Liver (tissue), 9 donors: ENCODE measurements around the gene C14orf119. TPM values are rescaled to one million over a fixed set of nuclear protein-coding genes. Genes with fewer than 3 reads are reported as not detected.

Experiments
- DNase-seq: peaks from one replicate; pipeline ENCODE4 v3.0.0-alpha.2; 2017; ENCODE audit warnings: low spot score
- H3K27ac ChIP-seq, 2 donors: one replicate each; pipeline ENCODE4 v1.7.0; 2013; ENCODE audit warnings: inconsistent platforms in 2 of 2, low read length in 2 of 2, control low read depth in 1 of 2, low read depth in 1 of 2, mild to moderate bottlenecking in 1 of 2
- H3K27me3 ChIP-seq, 4 donors: one replicate each; pipeline versions ENCODE4 v1.6.1 to v1.7.0; 2013; ENCODE audit warnings: low read length in 3 of 4, inconsistent platforms in 1 of 4, mild to moderate bottlenecking in 1 of 4, moderate library complexity in 1 of 4; ENCODE audit not compliant: control insufficient read depth in 4 of 4, insufficient read depth in 4 of 4
- H3K36me3 ChIP-seq, 4 donors: one replicate each; pipeline versions ENCODE4 v1.6.1 to v1.7.0; 2013; ENCODE audit warnings: low read length in 3 of 4, mild to moderate bottlenecking in 3 of 4, low read depth in 1 of 4, moderate library complexity in 1 of 4; ENCODE audit not compliant: control insufficient read depth in 4 of 4, insufficient read depth in 3 of 4
- H3K4me1 ChIP-seq, 4 donors: one replicate each; pipeline versions ENCODE4 v1.6.1 to v1.7.0; 2013; ENCODE audit warnings: low read length in 3 of 4, mild to moderate bottlenecking in 3 of 4, moderate library complexity in 1 of 4; ENCODE audit not compliant: control insufficient read depth in 4 of 4, insufficient read depth in 4 of 4
- H3K4me3 ChIP-seq, 3 donors: one replicate each; pipeline versions ENCODE4 v1.6.1 to v1.7.0; 2013; ENCODE audit warnings: low read length in 3 of 3, control low read depth in 1 of 3, low read depth in 1 of 3, mild to moderate bottlenecking in 1 of 3
- H3K9ac ChIP-seq, 2 donors: one replicate each; pipeline ENCODE4 v1.7.0; 2013; ENCODE audit warnings: low read length in 2 of 2, mild to moderate bottlenecking in 2 of 2, moderate library complexity in 2 of 2, control low read depth in 1 of 2, low read depth in 1 of 2
- H3K9me3 ChIP-seq, 4 donors: one replicate each; pipeline versions ENCODE4 v1.6.1 to v1.7.0; 2013; ENCODE audit warnings: low read length in 3 of 4; ENCODE audit not compliant: control insufficient read depth in 4 of 4
- EGR1 ChIP-seq, 2 donors: IDR thresholded peaks; 2 replicates each; pipeline ENCODE4 v1.6.1; 2016 to 2018; ENCODE audit warnings: antibody characterized with exemption in 2 of 2, low read depth in 2 of 2
- FOXA1 ChIP-seq: IDR thresholded peaks from 2 replicates; pipeline ENCODE4 v1.6.1; 2016; ENCODE audit warnings: antibody characterized with exemption
- FOXA2 ChIP-seq: IDR thresholded peaks from 2 replicates; pipeline ENCODE4 v1.6.1; 2016; ENCODE audit warnings: antibody characterized with exemption
- GABPA ChIP-seq, 2 donors: IDR thresholded peaks in 1 of 2; conservative IDR thresholded peaks in 1 of 2; 2 replicates each; pipeline ENCODE4 v1.6.1; 2016; ENCODE audit warnings: antibody characterized with exemption in 2 of 2, mild to moderate bottlenecking in 1 of 2, moderate library complexity in 1 of 2
- HNF4A ChIP-seq, 2 donors: conservative IDR thresholded peaks; 2 replicates each; pipeline ENCODE4 v1.6.1; 2016; ENCODE audit warnings: antibody characterized with exemption in 2 of 2, mild to moderate bottlenecking in 2 of 2
- HNF4G ChIP-seq: IDR thresholded peaks from 2 replicates; pipeline ENCODE4 v1.6.1; 2016; ENCODE audit warnings: antibody characterized with exemption
- JUND ChIP-seq, 2 donors: IDR thresholded peaks; 2 replicates each; pipeline ENCODE4 v1.6.1; 2016; ENCODE audit warnings: antibody characterized with exemption in 2 of 2
- NR2F2 ChIP-seq: IDR thresholded peaks from 2 replicates; pipeline ENCODE4 v1.6.1; 2016; ENCODE audit warnings: antibody characterized with exemption
- RAD21 ChIP-seq, 2 donors: IDR thresholded peaks; 2 replicates each; pipeline ENCODE4 v1.6.1; 2016; ENCODE audit warnings: antibody characterized with exemption in 2 of 2, mild to moderate bottlenecking in 2 of 2
- RXRA ChIP-seq, 2 donors: IDR thresholded peaks; 2 replicates each; pipeline ENCODE4 v1.6.1; 2017 to 2018; ENCODE audit warnings: antibody characterized with exemption in 2 of 2, mild to moderate bottlenecking in 1 of 2
- SP1 ChIP-seq: IDR thresholded peaks from 2 replicates; pipeline ENCODE4 v1.6.1; 2018; ENCODE audit warnings: antibody characterized with exemption, mild to moderate bottlenecking
- TAF1 ChIP-seq: conservative IDR thresholded peaks from 2 replicates; pipeline ENCODE4 v1.6.1; 2016; ENCODE audit warnings: antibody characterized with exemption, mild to moderate bottlenecking
- YY1 ChIP-seq: IDR thresholded peaks from 2 replicates; pipeline ENCODE4 v1.6.1; 2016; ENCODE audit warnings: antibody characterized with exemption, mild to moderate bottlenecking
- WGBS: extraction: QIAGEN DNeasy Blood & Tissue Kit; methylation state at CpG from one replicate; pipeline ENCODE4 v1.1.7; 2013; 5-methylcytosine and 5-hydroxymethylcytosine counted together
- polyA plus RNA-seq, 2 donors: library from polyadenylated mRNA; stranded (reverse) in 1 of 2; unstranded in 1 of 2; fragments of 200-250 nt in 1 of 2; fragments of >200 nt in 1 of 2; fragmentation: Nextera tagmentation in 1 of 2; extraction: Ambion mirVana in 1 of 2; gene quantifications; one replicate each; pipeline versions ENCODE4 v1.2.1 to v1.2.3, GENCODE V29; 2013 to 2015
- total RNA-seq, 2 donors: library from RNA; depleted of rRNA; stranded (reverse); fragments of >200 nt; gene quantifications; one replicate each; pipeline ENCODE4 v1.2.3, GENCODE V29; 2014
- TF ChIP-seq, protein P1 (sequence below): IDR thresholded peaks from 2 replicates; pipeline ENCODE4 v1.6.1; 2016; ENCODE audit warnings: antibody characterized with exemption
- TF ChIP-seq, protein P2 (sequence below): IDR thresholded peaks from 2 replicates; pipeline ENCODE4 v1.6.1; 2016; ENCODE audit warnings: antibody characterized with exemption
- TF ChIP-seq, protein P3 (sequence below): IDR thresholded peaks from 2 replicates; pipeline ENCODE4 v1.6.1; 2016; ENCODE audit warnings: antibody characterized with exemption
- TF ChIP-seq, protein P4 (sequence below): fragments of 150-350 bp; IDR thresholded peaks from 2 replicates; pipeline ENCODE4 v1.5.1; 2017; ENCODE audit warnings: improper control_type of control experiment, low read depth, low read length; ENCODE audit not compliant: missing input control
- TF ChIP-seq, protein P5 (sequence below): IDR thresholded peaks from 2 replicates; pipeline ENCODE4 v1.6.1; 2016; ENCODE audit warnings: antibody characterized with exemption, mild to moderate bottlenecking
- donor health status: healthy.
- donor health status: healthy.
- donor health status: healthy.
- donor health status: healthy.
- donor health status: healthy.

The C14orf119 gene
- total and polyA plus RNA-seq, 4 donors = 9.0 to 27.1 (median 17.7) TPM

DNA sequence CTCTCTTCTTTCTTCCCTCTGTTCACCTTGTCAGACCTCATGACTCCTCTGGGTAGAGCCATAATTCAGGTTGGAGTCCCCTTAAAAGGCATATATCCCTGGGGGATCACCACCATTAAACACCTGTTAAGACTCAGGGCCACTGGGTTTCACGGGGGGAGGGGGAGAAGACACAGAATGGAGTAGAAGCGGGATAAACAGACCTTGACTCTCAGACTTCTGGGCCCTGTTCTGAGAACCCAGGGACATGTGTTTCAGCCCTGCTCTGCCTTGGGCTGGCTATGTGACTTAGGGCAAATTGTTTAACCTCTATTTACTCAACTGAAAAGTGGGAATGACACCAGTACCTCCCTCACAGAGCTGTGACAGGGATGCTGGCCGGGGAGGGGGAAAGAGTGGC is 42.6 kb upstream of the C14orf119 start:
- DNase-seq = no peak
- Histone ChIP-seq H3K27me3 (no peaks in the 10 kb centered on the region), H3K4me3 (no peak overlapping the region), H3K4me1 (peaks cover 4 to 11% (median 7%) of the 10 kb centered on the region in 4 donors), H3K9me3 (no peaks in the 10 kb centered on the region), H3K27ac (no peak overlapping the region), H3K9ac (no peak overlapping the region), H3K36me3 (no peaks in the 10 kb centered on the region)
- WGBS = 85% methylated on average over 3 of the region's 3 CpGs
- no peak for TF ChIP-seq SP1
- TF ChIP-seq, protein P1, sequence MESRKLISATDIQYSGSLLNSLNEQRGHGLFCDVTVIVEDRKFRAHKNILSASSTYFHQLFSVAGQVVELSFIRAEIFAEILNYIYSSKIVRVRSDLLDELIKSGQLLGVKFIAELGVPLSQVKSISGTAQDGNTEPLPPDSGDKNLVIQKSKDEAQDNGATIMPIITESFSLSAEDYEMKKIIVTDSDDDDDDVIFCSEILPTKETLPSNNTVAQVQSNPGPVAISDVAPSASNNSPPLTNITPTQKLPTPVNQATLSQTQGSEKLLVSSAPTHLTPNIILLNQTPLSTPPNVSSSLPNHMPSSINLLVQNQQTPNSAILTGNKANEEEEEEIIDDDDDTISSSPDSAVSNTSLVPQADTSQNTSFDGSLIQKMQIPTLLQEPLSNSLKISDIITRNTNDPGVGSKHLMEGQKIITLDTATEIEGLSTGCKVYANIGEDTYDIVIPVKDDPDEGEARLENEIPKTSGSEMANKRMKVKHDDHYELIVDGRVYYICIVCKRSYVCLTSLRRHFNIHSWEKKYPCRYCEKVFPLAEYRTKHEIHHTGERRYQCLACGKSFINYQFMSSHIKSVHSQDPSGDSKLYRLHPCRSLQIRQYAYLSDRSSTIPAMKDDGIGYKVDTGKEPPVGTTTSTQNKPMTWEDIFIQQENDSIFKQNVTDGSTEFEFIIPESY = no peak
- TF ChIP-seq, protein P2, sequence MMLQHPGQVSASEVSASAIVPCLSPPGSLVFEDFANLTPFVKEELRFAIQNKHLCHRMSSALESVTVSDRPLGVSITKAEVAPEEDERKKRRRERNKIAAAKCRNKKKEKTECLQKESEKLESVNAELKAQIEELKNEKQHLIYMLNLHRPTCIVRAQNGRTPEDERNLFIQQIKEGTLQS = no peak

DNA sequence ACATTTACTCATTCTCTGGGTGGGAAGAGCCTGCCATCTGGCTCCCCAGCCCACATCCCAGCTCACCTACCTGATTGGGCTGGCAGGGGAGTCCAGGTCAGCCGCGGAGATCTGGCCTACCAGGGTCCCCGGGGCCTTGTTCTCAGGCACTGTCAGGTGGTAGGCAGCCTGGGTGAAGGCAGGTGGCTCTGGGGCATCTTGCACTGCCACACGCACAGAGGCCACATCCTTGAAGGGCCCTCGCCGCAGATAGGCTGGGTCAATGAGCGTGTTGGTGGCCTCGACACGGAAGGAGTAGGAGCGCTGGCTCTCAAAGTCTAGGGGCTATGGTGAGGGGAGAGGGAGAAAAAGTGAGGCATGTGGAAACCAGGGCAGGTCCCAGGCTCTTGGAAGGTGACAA is 41.9 kb upstream of the C14orf119 start:
- peaks cover 4 to 15% (median 13%) of the 10 kb centered on the region in 4 donors for H3K4me1 ChIP-seq
- H3K9me3 ChIP-seq = no peaks in the 10 kb centered on the region
- WGBS = 96% methylated on average over 10 of the region's 10 CpGs
- H3K27ac ChIP-seq = no peak overlapping the region
- H3K9ac ChIP-seq = no peak overlapping the region
- H3K4me3 ChIP-seq = no peak overlapping the region
- no peak for DNase-seq
- TF ChIP-seq RAD21 (IDR thresholded peaks at IDR 0.05) (no peak), NR2F2 (no peak)
- TF ChIP-seq, protein P3, sequence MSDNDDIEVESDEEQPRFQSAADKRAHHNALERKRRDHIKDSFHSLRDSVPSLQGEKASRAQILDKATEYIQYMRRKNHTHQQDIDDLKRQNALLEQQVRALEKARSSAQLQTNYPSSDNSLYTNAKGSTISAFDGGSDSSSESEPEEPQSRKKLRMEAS = no peak
- H3K27me3 ChIP-seq = no peaks in the 10 kb centered on the region
- H3K36me3 ChIP-seq = no peaks in the 10 kb centered on the region

DNA sequence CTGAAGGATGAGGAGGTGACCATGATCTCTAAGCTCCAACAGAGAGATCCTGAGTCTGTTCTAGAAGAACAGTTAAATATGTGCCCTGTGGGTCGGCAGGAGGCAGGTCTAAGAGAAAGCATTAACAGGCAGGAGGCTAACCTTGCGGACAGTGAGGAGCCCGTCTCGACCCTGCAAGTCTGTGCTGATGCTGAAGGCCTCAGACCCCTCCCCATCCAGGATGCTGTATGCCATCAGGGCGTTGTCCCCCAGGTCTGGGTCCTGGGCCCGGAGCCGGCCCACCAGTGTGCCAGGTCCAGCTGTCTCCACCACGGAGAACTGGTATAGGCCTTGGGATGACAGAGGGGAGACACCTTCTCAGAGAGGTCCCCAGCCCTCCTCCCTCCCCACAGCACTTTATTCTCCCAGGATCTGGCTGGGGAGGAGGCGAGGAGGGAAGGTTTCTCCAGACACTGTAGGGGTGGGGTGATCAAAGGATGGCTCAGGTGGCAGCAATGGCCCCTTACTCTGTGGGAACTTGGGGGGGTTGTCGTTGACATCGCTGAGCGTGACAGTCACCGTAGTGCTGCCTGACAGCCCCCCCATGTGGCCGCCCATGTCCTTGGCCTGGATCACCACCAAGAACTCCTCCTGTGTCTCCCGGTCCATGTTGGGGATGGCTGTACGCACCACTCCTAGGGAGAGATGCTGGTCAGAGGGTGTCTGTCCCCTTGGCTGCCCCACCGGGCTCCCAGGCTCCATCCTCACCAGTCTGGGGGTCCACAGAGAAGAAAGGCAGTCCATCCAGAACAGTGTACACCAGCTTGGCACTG is 41.1 kb upstream of the C14orf119 start:
- 85% methylated on average over 17 of the region's 17 CpGs for WGBS
- no peaks in the 10 kb centered on the region for H3K27me3 ChIP-seq
- H3K9me3 ChIP-seq = no peaks in the 10 kb centered on the region
- H3K4me3 ChIP-seq = no peak overlapping the region
- peaks cover 4 to 15% (median 13%) of the 10 kb centered on the region in 4 donors for H3K4me1 ChIP-seq
- H3K27ac ChIP-seq = no peak overlapping the region
- peaks cover 0 to 6% (median 4%) of the 10 kb centered on the region in 4 donors for H3K36me3 ChIP-seq
- DNase-seq = no peak
- H3K9ac ChIP-seq = no peak overlapping the region
- no peak for TF ChIP-seq FOXA1
- no peak for TF ChIP-seq GABPA (IDR thresholded peaks at IDR 0.05 in 1 of 2, conservative IDR thresholded peaks at IDR 0.05 in 1 of 2)
- no peak for TF ChIP-seq RAD21 (IDR thresholded peaks at IDR 0.05)
- TF ChIP-seq, protein P4, sequence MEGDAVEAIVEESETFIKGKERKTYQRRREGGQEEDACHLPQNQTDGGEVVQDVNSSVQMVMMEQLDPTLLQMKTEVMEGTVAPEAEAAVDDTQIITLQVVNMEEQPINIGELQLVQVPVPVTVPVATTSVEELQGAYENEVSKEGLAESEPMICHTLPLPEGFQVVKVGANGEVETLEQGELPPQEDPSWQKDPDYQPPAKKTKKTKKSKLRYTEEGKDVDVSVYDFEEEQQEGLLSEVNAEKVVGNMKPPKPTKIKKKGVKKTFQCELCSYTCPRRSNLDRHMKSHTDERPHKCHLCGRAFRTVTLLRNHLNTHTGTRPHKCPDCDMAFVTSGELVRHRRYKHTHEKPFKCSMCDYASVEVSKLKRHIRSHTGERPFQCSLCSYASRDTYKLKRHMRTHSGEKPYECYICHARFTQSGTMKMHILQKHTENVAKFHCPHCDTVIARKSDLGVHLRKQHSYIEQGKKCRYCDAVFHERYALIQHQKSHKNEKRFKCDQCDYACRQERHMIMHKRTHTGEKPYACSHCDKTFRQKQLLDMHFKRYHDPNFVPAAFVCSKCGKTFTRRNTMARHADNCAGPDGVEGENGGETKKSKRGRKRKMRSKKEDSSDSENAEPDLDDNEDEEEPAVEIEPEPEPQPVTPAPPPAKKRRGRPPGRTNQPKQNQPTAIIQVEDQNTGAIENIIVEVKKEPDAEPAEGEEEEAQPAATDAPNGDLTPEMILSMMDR = no peak
- TF ChIP-seq, protein P5, sequence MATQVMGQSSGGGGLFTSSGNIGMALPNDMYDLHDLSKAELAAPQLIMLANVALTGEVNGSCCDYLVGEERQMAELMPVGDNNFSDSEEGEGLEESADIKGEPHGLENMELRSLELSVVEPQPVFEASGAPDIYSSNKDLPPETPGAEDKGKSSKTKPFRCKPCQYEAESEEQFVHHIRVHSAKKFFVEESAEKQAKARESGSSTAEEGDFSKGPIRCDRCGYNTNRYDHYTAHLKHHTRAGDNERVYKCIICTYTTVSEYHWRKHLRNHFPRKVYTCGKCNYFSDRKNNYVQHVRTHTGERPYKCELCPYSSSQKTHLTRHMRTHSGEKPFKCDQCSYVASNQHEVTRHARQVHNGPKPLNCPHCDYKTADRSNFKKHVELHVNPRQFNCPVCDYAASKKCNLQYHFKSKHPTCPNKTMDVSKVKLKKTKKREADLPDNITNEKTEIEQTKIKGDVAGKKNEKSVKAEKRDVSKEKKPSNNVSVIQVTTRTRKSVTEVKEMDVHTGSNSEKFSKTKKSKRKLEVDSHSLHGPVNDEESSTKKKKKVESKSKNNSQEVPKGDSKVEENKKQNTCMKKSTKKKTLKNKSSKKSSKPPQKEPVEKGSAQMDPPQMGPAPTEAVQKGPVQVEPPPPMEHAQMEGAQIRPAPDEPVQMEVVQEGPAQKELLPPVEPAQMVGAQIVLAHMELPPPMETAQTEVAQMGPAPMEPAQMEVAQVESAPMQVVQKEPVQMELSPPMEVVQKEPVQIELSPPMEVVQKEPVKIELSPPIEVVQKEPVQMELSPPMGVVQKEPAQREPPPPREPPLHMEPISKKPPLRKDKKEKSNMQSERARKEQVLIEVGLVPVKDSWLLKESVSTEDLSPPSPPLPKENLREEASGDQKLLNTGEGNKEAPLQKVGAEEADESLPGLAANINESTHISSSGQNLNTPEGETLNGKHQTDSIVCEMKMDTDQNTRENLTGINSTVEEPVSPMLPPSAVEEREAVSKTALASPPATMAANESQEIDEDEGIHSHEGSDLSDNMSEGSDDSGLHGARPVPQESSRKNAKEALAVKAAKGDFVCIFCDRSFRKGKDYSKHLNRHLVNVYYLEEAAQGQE = no peak
- no peak for TF ChIP-seq TAF1
- TF ChIP-seq FOXA2 = no peak
- TF ChIP-seq HNF4A (conservative IDR thresholded peaks at IDR 0.05) = no peak
- no peak for TF ChIP-seq SP1
- no peak for TF ChIP-seq HNF4G
- no peak for TF ChIP-seq YY1
- TF ChIP-seq, protein P1 = no peak
- no peak for TF ChIP-seq RXRA (IDR thresholded peaks at IDR 0.05)
- no peak for TF ChIP-seq JUND (IDR thresholded peaks at IDR 0.05)
- TF ChIP-seq EGR1 (IDR thresholded peaks at IDR 0.05; ENCODE audit: low read depth in 2 of 2) = no peak
